DND-41 (cell line): ENCODE data around the gene VAMP4.

ENCODE experiments used
- ATAC-seq: fragments of 200-7000 bp; cut with Tn5 transposase; 3 replicates; pipeline ENCODE4 v1.9.1; 2021; ENCODE audit warnings: low read depth; ENCODE audit not compliant: insufficient read depth
- DNase-seq: peaks from one replicate; pipeline ENCODE4 v3.0.0-alpha.2; 2020
- H2AFZ ChIP-seq: 2 replicates; pipeline ENCODE4 v1.6.0; 2012; ENCODE audit warnings: low read depth, low read length
- H3K27ac ChIP-seq: 2 replicates; pipeline ENCODE4 v1.5.1; 2012; ENCODE audit warnings: low read length, inconsistent platforms
- H3K27me3 ChIP-seq: fragments of 200-600 bp; sonication (generic); 2 replicates; pipeline ENCODE4 v1.6.0; 2012; ENCODE audit warnings: low read length, mild to moderate bottlenecking, inconsistent platforms; ENCODE audit not compliant: insufficient read depth, poor library complexity
- H3K36me3 ChIP-seq: 2 replicates; pipeline ENCODE4 v1.5.1; 2012; ENCODE audit warnings: low read length, inconsistent platforms; ENCODE audit not compliant: insufficient read depth
- H3K4me1 ChIP-seq: 2 replicates; pipeline ENCODE4 v1.5.1; 2012; ENCODE audit warnings: mild to moderate bottlenecking, low read length; ENCODE audit not compliant: insufficient read depth
- H3K4me2 ChIP-seq: 2 replicates; pipeline ENCODE4 v1.6.0; 2012; ENCODE audit warnings: mild to moderate bottlenecking, moderate library complexity, low read length, inconsistent platforms; ENCODE audit not compliant: insufficient read depth
- H3K4me3 ChIP-seq, 2 experiments: fragments of 200-600 bp in 1 of 2; shearing (Covaris generic) in 1 of 2; 2 replicates each; pipeline ENCODE4 v1.5.1; 2012 to 2016; ENCODE audit warnings: inconsistent platforms in 2 of 2, low read length in 2 of 2, mild to moderate bottlenecking in 2 of 2, low read depth in 1 of 2, moderate library complexity in 1 of 2
- H3K79me2 ChIP-seq: 2 replicates; pipeline ENCODE4 v1.6.0; 2012; ENCODE audit warnings: low read length, inconsistent platforms; ENCODE audit not compliant: insufficient read depth
- H3K9ac ChIP-seq: 2 replicates; pipeline ENCODE4 v1.6.0; 2012; ENCODE audit warnings: low read depth, mild to moderate bottlenecking, inconsistent platforms, low read length, moderate library complexity
- H3K9me3 ChIP-seq: 2 replicates; pipeline ENCODE4 v1.5.1; 2012; ENCODE audit warnings: low read length, moderate library complexity, mild to moderate bottlenecking, inconsistent platforms; ENCODE audit not compliant: insufficient read depth, severe bottlenecking
- H4K20me1 ChIP-seq: 2 replicates; pipeline ENCODE4 v1.6.0; 2012; ENCODE audit warnings: low read length; ENCODE audit not compliant: insufficient read depth
- CTCF ChIP-seq: IDR thresholded peaks from 2 replicates; pipeline ENCODE4 v1.5.1; 2012; ENCODE audit warnings: borderline replicate concordance, low read length, moderate library complexity, mild to moderate bottlenecking; ENCODE audit not compliant: poor library complexity, severe bottlenecking; ENCODE audit errors: extremely low read depth
- EZH2 ChIP-seq: IDR thresholded peaks from 3 replicates; pipeline ENCODE4 v1.6.1; 2012; ENCODE audit warnings: borderline replicate concordance, low read depth, mild to moderate bottlenecking, moderate library complexity, low read length, inconsistent platforms; ENCODE audit not compliant: severe bottlenecking

Gene VAMP4

DNA sequence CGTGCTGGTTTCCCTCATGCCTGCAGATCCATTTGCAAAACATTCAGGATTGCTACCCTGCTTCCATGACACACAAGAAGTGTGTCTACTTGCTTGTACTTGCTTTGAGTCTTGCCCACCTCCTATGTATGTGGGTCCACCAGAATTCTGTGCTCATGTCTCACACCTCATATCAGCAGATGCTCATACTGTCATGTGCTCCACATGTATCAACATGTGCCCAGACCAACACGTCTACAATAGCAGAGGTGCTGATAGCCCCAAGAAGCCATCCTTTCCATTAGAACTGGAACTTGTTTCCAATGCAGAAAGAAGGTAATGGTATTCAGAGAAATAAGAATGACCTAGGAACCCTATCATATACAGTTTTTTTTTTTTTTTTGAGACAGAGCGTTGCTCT lies 61.5 kb downstream of the VAMP4 start:
- H3K27me3 ChIP-seq = peaks cover under 1% of the 10 kb centered on the region
- no peak overlapping the region for H3K27ac ChIP-seq
- H3K9me3 ChIP-seq = no peaks in the 10 kb centered on the region
- no peaks in the 10 kb centered on the region for H3K36me3 ChIP-seq
- no peaks in the 10 kb centered on the region for H3K4me1 ChIP-seq
- no peak for DNase-seq
- no peak overlapping the region for H2AFZ ChIP-seq
- no peak overlapping the region for H3K4me3 ChIP-seq
- no peak overlapping the region for H3K4me2 ChIP-seq
- no peak for TF ChIP-seq CTCF
- TF ChIP-seq EZH2 = no peak
- no peak overlapping the region for H3K9ac ChIP-seq
- no peaks in the 10 kb centered on the region for H4K20me1 ChIP-seq
- H3K79me2 ChIP-seq = no peaks in the 10 kb centered on the region
- ATAC-seq = no peak

- Histone ChIP-seq H3K36me3 (no peaks in the 10 kb centered on the region), H3K27me3 (peaks cover 3% of the 10 kb centered on the region), H3K4me1 (no peaks in the 10 kb centered on the region), H3K79me2 (no peaks in the 10 kb centered on the region), H2AFZ (no peak overlapping the region), H3K4me2 (no peak overlapping the region), H3K4me3 (no peak overlapping the region), H4K20me1 (no peaks in the 10 kb centered on the region), H3K9me3 (no peaks in the 10 kb centered on the region), H3K27ac (no peak overlapping the region), H3K9ac (no peak overlapping the region)
- DNase-seq (no peak), ATAC-seq (no peak)
- TF ChIP-seq CTCF (no peak), EZH2 (no peak)
These were observed 65.0 kb downstream of the VAMP4 start for GRCh38 chr1:171676823-171677222.

DNA sequence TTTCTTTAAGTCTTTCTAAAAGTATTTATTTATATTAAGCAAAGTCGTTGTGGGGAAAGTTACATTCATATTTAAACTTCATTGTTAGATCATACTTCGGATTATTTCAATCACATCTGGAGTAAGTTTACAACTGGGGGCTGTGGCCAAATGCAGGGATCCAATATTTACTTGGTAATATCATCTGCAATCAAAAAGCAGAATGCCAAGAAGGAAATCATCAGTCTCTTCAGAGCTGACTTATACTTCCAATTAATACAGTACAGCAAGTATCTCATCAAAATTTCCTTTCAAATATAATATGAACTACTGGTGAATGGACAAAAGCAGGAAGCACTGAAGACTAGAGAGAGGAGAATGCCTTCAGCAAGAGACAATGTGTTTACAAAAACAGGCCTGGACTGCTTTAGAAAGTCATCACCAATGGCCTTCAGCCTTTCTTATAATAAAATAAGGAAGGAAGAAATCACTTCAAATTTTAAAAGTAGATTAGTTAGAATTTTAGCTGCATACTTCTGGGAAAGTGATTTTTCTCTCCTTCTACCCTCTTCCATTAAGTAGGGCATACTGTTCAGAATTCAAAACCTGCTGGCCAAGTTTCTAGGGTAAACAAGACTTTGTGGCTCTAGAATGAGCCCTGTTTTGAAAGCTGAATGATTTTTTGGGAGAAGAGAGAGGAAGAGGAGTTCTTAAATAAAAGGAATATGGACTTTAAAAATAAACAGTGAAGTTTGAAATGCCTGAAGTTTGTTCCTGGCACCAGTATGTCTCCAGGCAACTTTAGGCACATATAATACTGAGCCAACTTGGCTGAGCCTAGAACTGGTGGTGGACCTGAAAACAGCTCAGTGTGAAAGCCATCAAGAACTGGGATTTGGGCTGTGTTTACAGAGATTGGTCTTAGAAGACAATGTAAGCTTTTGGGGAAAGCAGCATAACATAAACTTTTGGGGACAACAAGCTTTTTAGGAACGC lies 67.1 kb downstream of the VAMP4 start:
- no peak overlapping the region for H2AFZ ChIP-seq
- H3K9me3 ChIP-seq = no peaks in the 10 kb centered on the region
- TF ChIP-seq EZH2 (no peak), CTCF (no peak)
- no peaks in the 10 kb centered on the region for H3K36me3 ChIP-seq
- H3K4me2 ChIP-seq = no peak overlapping the region
- ATAC-seq (no peak), DNase-seq (no peak)
- peaks cover 3% of the 10 kb centered on the region for H3K27me3 ChIP-seq
- H3K9ac ChIP-seq = no peak overlapping the region
- H4K20me1 ChIP-seq = no peaks in the 10 kb centered on the region
- no peak overlapping the region for H3K27ac ChIP-seq
- H3K4me3 ChIP-seq = no peak overlapping the region
- no peaks in the 10 kb centered on the region for H3K4me1 ChIP-seq
- H3K79me2 ChIP-seq = no peaks in the 10 kb centered on the region

DNA sequence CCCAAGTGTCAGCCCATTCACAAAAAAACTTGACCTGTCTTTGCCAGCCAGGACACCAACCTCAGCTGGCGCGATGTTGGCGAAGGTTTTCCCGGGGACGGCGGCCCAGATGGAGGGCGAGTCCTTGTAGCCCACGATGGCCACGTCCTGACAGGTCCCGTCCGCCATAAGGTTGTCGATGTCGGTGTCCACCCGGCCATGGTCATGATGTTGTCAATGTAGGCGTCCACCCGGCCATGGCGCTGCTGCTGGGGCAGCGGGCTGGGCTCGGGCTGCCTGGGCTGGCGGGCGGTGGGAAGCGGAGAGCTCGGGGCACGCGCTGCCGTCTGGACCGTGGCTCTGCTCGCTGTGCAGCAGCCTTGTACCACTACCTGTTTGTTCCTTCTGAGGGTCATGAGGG lies 71.1 kb downstream of the VAMP4 start:
- Histone ChIP-seq H4K20me1 (no peaks in the 10 kb centered on the region), H3K9me3 (no peaks in the 10 kb centered on the region), H3K9ac (no peak overlapping the region), H3K79me2 (no peaks in the 10 kb centered on the region), H3K4me1 (no peaks in the 10 kb centered on the region), H3K27ac (no peak overlapping the region), H3K36me3 (no peaks in the 10 kb centered on the region), H3K27me3 (peaks cover 3% of the 10 kb centered on the region), H3K4me3 (no peak overlapping the region), H2AFZ (no peak overlapping the region), H3K4me2 (no peak overlapping the region)
- no peak for DNase-seq
- no peak for TF ChIP-seq CTCF
- TF ChIP-seq EZH2 = no peak
- ATAC-seq = no peak
